GM08714 (cell line): ENCODE results near the gene STOML1.
"Not testable (repeated sequence)": the region's sequence is repeated elsewhere in the genome, so short reads cannot be mapped to it uniquely, and the experiment has no call there.

Experiments used
- H3K4me3 ChIP-seq: fragments of 200-500 bp; sonication (Bioruptor generic); 2 replicates; pipeline ENCODE4 v1.5.1; 2014; ENCODE audit warnings: mild to moderate bottlenecking, low read length, inconsistent platforms
- ZNF274 ChIP-seq: IDR thresholded peaks from 2 replicates; pipeline ENCODE4 v1.6.1; 2012; ENCODE audit warnings: mild to moderate bottlenecking, low read depth, low read length

Gene STOML1

DNA sequence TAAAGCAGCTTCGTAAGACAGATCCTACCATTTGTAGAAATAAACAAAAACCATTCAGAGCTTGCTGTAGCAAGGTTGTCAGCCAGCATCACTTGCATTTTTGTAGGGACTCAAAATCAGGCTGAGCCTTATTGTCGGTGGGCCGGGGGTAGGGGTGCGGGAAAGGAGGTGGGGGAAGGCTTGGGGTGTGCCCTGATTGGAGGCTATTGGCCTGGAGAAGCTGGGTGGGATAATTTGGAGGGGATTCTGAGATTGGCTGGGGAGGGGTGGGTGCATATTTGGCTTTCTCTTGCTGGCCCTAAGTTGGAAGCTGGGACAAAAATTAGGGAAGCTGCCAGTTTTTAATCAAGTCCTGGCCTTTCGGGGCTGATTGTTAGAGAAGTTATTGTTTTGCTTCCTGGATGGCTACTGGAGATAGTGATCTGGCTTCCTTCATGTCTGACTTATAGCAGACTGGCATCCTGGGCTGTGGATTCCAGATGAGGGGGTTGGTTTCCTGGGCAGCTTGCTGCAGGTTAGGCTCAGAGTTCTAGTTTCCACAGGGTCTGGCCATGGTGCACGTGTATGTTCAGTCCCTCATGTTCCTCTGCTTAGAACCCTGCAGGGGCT lies 22.8 kb downstream of the STOML1 start:
- TF ChIP-seq ZNF274: no peak

DNA sequence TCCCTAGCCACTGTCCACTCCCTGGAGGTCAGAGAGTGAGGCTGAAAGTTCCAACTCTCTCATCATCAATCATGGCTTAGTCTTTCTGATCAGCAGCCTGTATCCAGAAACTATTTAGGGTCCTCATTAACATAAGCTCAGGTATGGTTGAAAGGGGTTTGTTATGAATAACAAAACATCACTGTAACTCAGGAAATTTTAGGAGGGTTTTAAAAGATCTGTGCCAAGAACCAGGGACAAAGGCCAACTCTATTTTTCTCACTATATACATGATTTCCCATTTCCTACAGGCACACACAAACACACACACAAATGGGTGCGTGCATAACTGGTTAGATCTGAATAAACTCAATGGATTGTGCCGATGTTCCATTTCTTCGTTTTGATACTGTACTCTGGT lies 23.6 kb downstream of the STOML1 start:
- no peak for TF ChIP-seq ZNF274
- H3K4me3 ChIP-seq: no peak overlapping the region

More for the DNA sequence above, 22.8 kb downstream of the STOML1 start:
- H3K4me3 ChIP-seq: no peak overlapping the region

DNA sequence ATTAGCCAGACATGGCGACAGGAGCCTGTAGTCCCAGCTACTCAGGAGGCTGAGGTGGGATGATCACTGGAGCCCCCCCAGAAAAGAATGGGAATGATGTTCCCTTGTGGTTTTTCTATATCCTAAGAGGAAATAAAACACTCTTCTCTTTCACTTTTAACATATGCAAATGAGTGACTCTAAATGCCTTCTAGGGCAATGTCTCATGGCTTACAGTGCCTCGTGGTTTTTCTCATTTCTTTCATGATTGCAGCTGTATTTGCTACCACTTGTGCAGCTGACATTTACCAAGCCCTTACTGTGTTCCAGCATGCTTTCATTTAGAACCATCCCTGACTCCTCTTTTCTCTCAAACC lies 26.4 kb downstream of the STOML1 start:
- peak overlapping the region; percentile 6; the same call in 1 of the 2 replicates for H3K4me3 ChIP-seq
- no peak for TF ChIP-seq ZNF274

DNA sequence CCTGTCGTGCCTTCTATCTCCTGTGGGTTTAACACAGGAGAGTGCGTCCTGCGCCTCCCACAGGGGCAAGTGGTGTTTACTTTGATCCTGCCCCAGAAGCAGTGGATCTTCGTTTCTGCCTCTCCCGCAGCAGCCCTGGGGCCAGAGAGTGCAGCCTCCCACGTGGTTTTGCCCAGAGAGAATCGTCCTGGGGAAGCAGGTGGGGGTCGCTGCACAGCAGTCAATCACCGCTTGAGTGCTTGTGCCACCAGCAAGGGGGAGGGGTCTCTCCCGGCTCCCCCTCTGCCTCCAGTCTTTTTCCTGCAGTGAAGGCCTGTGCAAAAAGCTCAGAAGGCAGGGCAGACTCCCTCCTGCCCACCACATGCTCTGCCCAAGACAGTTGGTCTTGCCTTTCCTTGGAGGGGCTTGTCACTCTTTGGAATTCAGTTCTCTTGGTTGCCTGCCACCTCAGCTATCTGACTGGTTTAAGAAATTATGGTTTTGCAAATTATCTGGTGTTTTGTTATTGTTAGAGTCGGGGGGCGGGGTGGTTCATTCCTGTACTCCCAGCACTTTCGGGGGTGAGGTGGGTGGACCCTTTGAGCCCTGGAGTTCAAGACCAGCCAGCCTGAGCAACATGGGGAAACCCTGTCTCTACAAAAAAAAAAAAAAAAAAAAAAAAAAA lies 26.9 kb downstream of the STOML1 start:
- peak overlapping the region; percentile 6; the same call in 1 of the 2 replicates for H3K4me3 ChIP-seq
- no peak for TF ChIP-seq ZNF274

DNA sequence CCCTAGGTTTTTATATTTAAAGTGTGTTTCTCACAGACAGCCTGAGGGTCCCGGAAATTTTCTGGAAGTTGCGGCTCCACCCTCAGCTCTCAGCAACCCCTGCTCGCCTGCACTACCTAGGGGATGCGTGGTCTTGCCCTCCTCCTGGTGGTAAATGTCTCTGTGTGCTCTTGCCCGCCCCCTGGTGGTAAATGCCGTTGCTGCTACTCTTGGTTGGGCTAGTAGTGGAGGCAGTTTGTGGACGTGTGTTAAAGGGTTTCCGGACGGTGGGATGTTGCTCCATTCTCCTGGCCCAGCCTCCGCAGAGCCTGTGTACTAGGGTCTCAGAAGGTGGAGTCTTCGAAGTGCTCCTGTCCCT lies 27.4 kb downstream of the STOML1 start:
- H3K4me3 ChIP-seq: no peak overlapping the region
- no peak for TF ChIP-seq ZNF274

DNA sequence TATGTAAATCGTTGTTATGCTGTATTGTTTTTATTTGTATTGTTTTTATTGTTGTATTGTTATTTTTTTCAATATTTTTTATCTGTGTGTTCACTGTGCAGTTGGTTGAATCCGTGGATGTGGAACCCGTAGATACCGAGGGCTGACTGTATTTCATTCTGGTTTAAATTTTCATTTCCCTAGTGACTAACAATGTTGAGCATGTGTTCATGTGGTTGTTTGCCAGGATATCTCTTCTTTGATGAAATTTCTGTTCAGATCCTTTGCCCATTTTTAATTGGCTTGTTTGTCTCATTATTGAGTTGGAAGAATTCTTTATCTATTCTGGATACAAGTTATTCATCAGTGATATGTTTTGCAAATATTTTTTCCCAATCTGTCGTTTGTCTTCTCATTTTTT lies 29.7 kb downstream of the STOML1 start:
- H3K4me3 ChIP-seq: no peak overlapping the region
- TF ChIP-seq ZNF274: no peak

DNA sequence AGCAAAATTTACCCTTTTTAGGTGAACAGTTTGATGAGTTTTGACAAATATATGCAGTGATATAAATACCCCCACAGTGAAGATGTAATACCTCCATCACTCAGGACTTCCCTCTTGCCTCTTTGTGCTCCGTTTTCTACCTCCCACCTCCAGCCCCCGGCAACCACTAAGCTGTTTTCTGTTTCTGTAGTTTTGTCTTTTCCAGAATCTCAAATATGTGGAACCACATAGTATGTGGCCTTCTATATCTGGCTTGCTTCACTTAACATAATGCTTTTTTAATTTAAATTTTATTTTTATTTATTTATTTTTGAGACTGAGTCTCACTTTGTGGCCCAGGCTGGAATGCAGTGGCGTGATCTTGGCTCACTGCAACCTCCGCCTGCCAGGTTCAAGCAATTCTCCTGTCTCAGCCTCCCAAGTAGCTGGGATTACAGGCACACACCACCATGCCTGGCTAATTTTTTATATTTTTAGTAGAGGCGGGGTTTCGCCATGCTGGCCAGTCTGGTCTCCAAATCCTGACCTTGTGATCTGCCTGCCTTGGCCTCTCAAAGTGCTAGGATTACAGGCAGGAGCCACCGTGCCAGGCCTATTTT lies 31.5 kb downstream of the STOML1 start:
- not testable (repeated sequence) for H3K4me3 ChIP-seq

DNA sequence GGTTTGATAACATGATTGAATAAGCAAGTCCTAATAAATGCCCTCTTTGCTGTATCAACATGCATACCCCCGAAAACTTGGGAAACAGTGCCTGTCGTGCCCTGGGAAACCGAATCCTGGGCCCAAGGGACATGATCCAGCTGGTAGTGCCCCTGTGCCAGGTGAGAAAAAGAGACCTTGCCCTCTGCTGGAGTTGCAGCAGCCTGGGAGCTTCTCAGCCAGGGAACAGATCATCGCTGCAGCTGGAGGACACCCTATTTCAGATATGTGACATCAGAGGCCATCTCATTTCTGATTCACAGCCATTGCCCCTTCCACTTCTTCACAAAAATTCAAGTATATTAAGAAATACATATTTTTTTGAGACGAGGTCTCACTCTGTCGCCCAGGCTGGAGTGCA lies 32.3 kb downstream of the STOML1 start:
- TF ChIP-seq ZNF274: no peak
- H3K4me3 ChIP-seq: no peak overlapping the region

DNA sequence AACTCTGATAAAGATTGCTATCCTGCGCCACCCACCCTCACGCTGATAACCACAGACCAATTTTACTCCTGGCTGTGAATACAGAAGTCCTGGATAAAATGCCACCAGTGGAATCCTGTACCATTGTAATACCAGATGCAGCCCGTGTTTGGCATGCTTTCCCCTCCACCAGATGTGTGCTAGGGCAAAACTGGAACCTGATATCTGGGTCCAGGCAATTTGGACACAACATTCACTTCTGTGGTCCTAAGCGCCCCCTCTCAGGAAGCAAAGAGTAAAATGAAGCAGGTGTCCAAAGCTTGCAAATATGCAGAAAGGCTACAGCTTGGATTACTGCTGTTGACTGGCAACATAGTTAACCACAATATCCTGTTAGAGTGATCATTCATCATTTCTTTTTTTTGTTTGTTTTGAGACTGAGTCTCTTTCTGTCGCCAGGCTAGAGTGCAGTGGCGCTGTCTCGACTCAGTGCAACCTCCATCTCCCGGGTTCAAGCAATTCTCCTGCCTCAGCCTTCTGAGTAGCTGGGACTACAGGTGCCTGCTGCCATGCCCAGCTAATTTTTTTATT lies 33.0 kb downstream of the STOML1 start:
- no peak for TF ChIP-seq ZNF274
- no peak overlapping the region for H3K4me3 ChIP-seq

DNA sequence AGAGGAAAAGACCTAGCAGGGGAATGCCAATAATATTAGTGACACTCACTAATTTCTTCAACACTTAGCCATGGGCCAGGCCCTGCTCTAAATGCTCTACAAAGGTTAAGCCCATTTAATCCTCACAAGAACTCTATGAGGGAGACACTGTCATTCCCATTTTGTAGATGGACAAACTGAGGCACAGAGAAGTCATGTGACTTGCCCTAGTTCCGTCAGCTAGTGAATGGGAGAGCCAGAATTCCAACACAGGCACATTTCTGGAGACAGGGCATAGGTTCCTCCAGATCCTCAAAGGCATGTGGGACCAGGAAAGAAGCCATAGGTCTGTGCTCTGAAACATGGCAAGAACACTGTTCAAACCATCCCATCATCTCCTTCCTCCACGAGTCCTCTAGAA lies 34.3 kb downstream of the STOML1 start:
- TF ChIP-seq ZNF274: no peak
- no peak overlapping the region for H3K4me3 ChIP-seq

DNA sequence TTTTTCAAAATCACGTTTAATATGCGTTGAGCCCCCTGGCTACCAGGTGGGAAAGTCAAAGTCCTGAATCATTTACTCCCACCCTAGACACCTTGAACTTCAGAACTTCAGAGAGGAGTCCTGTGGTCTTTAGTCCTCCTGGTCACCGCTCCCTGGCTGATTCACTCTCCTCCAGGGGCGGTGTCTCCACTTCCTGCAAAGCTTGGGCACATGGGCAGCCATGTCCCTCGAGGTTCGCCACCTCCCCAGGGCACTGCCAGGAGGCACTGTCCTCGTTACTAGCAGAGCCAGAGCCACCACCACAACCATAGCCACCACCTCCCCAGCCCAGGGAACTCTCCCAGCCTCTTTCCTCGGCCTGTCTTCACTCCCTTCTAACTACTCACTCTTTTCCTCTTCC lies 34.8 kb downstream of the STOML1 start:
- TF ChIP-seq ZNF274: no peak
- no peak overlapping the region for H3K4me3 ChIP-seq

DNA sequence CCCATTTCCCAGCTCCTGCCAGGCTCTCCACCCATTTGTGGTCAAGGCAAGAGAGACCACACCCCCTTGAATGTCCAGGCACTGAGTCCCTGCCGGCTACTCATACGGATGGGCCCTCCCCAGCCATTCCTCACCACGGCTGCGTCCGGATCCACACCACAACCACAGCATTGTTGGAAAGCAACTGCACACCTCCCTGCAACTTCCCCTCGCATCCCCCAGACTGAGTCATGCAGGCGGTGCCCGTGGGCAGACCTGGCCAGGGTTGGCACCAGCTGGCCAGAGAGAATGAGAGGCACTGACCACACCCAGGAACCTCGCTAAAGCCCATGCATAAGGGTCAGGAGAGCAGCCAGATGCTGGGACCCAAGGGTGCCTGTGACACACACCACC lies 35.4 kb downstream of the STOML1 start:
- H3K4me3 ChIP-seq: no peak overlapping the region
- no peak for TF ChIP-seq ZNF274

DNA sequence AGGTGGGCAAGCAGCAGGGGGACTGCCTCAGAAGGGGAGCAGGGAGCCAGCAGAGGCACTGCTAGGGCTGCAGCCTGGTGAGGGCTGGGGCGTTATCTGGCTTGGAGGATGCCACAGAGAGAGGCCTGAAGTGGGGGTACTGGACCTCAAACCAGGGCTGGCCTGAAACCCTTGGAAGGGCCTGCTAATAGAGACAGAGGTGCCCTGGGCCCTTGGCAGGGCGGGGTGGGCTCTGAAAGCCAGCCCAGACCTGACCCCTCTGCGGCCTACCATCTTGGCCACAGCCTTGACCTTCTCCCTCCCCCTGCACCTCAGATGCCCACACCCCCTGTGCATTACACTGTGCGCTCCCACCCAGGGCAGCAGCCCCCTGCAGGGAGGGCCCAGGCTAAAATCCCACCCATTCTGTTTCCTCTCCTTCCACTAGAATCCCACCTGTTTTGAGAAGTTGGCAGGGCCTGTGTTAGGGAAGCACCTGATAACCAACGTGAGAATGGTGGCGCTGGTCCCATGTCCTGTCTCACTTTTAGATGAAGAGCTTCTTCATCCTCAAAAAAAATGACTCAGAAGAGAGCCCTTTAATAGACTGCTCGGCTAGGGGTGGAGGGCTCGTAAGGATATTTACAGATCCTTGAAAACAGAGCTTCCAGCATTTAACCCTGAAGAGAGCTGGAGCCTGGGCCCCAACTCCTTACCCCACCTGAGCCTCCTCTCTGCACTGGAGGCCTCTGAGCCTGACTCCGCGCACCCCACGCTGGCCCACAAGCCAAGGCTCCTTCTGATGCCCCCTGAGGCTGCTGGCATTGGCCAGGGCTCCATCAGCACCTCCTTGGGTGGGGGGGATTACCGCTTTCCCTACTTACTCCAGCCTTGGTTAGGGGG lies 36.0 kb downstream of the STOML1 start:
- no peak overlapping the region for H3K4me3 ChIP-seq
- TF ChIP-seq ZNF274: no peak

DNA sequence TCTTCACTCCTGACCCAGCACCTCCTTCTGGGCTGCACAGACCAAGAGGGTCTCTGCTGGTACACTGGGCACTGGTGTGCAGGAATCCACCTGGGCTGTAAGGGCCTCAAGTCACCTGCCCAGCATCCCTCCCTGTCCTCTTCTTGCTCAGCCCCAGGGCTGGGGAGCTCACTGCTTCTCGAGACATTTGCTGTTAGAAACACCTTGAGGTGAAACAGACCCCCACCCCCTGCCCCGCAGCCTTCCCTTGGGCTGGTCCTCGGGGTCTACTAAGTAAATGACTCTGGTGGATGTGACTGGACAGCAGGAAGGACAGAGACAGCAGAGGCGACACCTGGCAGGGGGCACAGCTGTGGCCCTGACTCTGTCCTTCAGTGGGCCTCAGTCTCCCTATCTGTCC lies 36.8 kb downstream of the STOML1 start:
- no peak overlapping the region for H3K4me3 ChIP-seq
- TF ChIP-seq ZNF274: no peak
